ENCODE measurements around the gene ARSI. TPM values are rescaled to one million over a fixed set of nuclear protein-coding genes. Genes with fewer than 3 reads are reported as not detected.

The ARSI gene
- total and polyA plus RNA-seq, 7 donors, result 0.15 to 0.45 TPM; not detected in 5

DNA sequence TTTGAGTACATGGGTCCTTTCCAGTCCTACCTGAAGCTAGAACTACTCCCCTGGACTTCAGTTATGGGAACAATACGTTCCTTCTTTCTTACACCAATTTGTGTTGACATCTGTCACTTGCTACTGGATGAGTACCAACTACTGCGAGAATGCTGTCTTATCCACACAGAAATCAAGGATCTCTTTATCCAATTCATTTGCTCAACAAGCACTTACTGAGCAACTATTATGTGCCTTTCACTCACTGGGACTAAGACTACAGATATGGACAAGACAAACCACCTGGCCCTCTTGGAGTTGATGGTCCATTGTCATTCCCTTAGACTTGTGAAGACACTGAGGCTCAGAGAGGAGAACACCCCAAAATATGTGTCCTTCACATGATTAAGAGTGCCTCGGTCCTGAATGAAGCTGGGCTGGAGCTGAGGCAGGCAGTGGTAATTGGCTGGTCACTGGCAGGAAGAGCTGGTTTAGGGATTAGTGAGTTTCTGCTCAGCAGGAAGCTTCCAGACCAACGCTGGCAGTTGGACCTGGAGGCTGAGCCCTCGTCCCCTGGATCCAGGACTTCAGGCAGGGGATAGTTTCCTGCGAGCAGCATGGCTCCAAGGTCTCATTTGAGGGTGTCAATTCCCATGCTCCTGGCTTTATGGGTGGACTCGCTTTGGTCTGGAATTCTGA, 8.4 kb upstream of the ARSI start:
- no peak for ATAC-seq
- Histone ChIP-seq H3K9me3 (no peaks in the 10 kb centered on the region), H3K27ac (no peak overlapping the region), H3K4me3 (no peak overlapping the region), H3K27me3 (ENCODE audit: insufficient read depth in 3 of 3, low read length in 2 of 3) (no peaks in the 10 kb centered on the region), H3K4me1 (no peaks in the 10 kb centered on the region), H3K36me3 (ENCODE audit: insufficient read depth in 1 of 2, low read depth in 1 of 2) (no peaks in the 10 kb centered on the region)
- TF ChIP-seq, protein P1, sequence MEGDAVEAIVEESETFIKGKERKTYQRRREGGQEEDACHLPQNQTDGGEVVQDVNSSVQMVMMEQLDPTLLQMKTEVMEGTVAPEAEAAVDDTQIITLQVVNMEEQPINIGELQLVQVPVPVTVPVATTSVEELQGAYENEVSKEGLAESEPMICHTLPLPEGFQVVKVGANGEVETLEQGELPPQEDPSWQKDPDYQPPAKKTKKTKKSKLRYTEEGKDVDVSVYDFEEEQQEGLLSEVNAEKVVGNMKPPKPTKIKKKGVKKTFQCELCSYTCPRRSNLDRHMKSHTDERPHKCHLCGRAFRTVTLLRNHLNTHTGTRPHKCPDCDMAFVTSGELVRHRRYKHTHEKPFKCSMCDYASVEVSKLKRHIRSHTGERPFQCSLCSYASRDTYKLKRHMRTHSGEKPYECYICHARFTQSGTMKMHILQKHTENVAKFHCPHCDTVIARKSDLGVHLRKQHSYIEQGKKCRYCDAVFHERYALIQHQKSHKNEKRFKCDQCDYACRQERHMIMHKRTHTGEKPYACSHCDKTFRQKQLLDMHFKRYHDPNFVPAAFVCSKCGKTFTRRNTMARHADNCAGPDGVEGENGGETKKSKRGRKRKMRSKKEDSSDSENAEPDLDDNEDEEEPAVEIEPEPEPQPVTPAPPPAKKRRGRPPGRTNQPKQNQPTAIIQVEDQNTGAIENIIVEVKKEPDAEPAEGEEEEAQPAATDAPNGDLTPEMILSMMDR (IDR thresholded peaks at IDR 0.05), result no peak
- no peak for DNase-seq
- intact Hi-C loops (cut with DNase I), result no loop called here
- 68 to 74% (median 73%) methylated on average over 7 of the region's 7 CpGs for WGBS, 3 donors

DNA sequence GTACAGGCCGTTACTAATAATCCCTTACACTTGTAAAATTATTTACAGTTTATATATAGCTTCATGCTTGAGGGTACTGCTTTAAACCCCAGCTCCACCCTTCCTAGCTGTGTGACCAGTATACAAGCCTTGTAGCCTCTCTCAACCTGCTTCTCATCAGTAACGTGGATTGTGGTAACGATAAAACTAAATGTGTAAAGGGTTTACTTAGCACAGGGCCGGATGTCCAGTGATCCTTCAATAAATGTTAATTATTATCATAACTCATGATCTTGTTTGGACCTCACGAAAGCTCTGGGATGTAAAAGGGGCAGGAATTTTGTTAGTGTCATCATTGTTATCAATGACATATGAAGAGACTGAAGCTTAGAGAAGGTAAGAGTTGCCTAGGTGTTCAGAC, 7.5 kb upstream of the ARSI start:
- no peak overlapping the region for H3K4me3 ChIP-seq
- no peak overlapping the region for H3K27ac ChIP-seq
- H3K4me1 ChIP-seq, result no peaks in the 10 kb centered on the region
- no peak for DNase-seq
- WGBS, 3 donors, result 80 to 83% (median 82%) methylated on average over 5 of the region's 5 CpGs
- TF ChIP-seq, protein P1 (IDR thresholded peaks at IDR 0.05), result no peak
- intact Hi-C loops (cut with DNase I), result no loop called here
- H3K36me3 ChIP-seq (ENCODE audit: insufficient read depth in 1 of 2, low read depth in 1 of 2), result no peaks in the 10 kb centered on the region
- no peaks in the 10 kb centered on the region for H3K9me3 ChIP-seq
- ATAC-seq, result no peak
- no peaks in the 10 kb centered on the region for H3K27me3 ChIP-seq (ENCODE audit: insufficient read depth in 3 of 3, low read length in 2 of 3)

DNA sequence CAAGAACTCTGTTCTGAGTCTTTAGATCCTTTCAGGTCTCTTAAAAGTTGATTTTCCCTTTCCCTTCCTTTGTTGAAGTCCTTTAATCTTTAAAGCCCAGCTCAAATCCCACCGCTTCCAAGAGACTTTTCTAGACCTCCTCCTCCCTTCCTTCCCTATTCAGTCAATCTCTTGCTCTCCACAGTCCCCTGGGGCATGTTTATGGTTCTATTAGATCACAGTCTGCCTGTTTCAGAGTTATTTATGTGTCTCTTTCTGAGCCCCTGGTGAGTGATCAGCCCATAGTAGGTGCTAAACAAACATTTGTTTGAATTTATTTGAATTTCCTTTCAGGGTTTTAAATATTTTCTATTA, 7.2 kb upstream of the ARSI start:
- Histone ChIP-seq H3K9me3 (no peaks in the 10 kb centered on the region), H3K27ac (no peak overlapping the region), H3K4me3 (no peak overlapping the region), H3K36me3 (ENCODE audit: insufficient read depth in 1 of 2, low read depth in 1 of 2) (no peaks in the 10 kb centered on the region), H3K27me3 (ENCODE audit: insufficient read depth in 3 of 3, low read length in 2 of 3) (no peaks in the 10 kb centered on the region), H3K4me1 (no peaks in the 10 kb centered on the region)
- DNase-seq, result no peak
- no peak for ATAC-seq
- TF ChIP-seq, protein P1 (IDR thresholded peaks at IDR 0.05), result no peak
- intact Hi-C loops (cut with DNase I), result no loop called here
- 74 to 100% (median 90%) methylated on average over 1 of the region's 1 CpG for WGBS, 3 donors

DNA sequence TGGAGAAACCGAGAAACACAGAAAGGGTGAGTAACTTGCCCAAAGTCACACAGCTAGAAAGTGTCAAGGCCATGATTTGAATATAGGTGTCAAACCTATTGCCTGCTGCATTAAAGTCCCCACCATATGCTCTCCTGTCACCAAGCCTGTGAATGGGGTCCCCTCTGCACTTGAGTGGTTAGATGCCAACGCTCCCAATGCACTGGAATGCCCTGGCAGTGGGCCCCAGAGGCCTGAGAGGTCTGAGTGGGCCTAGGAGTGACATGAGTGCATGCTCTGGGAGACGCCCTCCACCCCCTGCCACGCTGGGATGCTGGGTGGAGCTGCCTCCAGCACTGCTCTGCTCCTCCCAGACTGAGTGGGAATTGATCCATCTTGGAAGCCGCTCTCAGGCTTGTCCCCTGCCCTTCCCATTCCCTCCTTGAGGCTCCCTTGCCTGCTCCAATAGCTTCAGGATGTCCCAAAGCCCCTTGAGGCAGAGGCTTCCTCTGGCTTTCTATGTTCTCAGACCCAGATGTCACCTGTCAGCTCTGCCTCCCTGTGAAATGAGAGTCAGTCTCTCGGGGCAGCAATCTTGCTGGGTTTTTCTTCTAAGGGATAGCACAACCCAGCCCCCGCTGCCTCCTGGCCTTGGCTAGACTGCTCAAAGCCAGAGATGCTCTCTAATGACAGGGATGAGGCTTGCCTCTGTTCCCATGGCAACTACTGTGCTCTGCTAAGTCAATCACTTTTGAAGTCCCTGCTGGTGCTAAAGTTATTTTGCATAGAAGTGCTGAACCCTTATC, 6.6 kb upstream of the ARSI start:
- Histone ChIP-seq H3K9me3 (no peaks in the 10 kb centered on the region), H3K27ac (no peak overlapping the region), H3K27me3 (ENCODE audit: insufficient read depth in 3 of 3, low read length in 2 of 3) (no peaks in the 10 kb centered on the region), H3K36me3 (ENCODE audit: insufficient read depth in 1 of 2, low read depth in 1 of 2) (no peaks in the 10 kb centered on the region), H3K4me1 (no peaks in the 10 kb centered on the region), H3K4me3 (no peak overlapping the region)
- ATAC-seq, result no peak
- DNase-seq, result no peak
- 61 to 69% (median 64%) methylated on average over 7 of the region's 7 CpGs for WGBS, 3 donors
- intact Hi-C loops (cut with DNase I), result no loop called here
- TF ChIP-seq, protein P1 (IDR thresholded peaks at IDR 0.05), result no peak
